GM18519 (cell line): ENCODE measurements around the gene NRCAM.

Experiments
- ATAC-seq: cut with Tn5 transposase; IDR thresholded peaks from one replicate; pipeline ENCODE4 v1.9.1; 2021; ENCODE audit warnings: mild to moderate bottlenecking, moderate library complexity; ENCODE audit not compliant: unreplicated experiment, low FRiP score

NRCAM gene

DNA sequence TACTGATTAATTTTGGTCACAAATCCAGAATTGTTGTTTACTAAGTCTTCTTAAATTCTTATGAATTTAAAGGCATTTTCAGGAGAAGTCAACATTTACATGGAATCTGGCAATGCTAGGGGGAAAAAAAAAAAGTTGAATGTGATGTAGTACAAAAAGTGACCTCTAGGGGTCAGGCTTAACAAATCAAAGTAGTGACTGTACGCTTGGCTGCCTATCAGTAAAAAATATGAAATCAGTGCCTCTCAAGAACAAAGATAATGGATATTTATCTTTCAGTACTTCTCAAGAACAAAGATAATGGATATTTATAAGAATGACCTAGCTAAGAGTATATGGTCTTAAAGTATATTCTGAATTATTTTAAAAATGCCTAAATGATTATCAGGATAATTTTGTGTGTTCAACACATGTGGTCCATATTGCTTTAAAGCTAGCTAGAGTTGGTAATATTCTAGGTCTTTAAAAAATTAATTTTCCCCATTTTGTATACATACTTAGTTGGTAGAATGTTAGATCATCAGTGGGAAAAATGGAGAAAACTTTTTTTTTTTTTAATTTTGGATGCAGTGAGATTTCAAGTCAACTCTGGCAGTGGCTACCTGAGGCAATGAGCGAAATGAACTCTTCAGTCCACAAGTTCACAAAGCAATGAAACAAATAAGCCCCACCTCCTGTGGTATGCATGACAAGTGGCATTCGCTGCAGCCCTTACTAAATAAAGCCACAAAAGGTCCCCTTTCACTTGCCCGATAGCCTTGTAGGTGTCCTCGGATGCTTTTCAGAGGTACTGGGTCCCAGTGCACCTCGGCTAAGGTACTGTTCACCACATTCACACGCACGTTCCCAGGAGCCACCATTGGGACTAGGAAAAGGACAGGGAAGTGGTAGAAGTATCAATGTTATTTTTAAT, 274.9 kb downstream of the NRCAM start:
- ATAC-seq: no peak

- no peak for ATAC-seq
These were observed 277.8 kb downstream of the NRCAM start for GRCh38 chr7:108178398-108178797.

GRCh38 chr7:108171164-108171563, 285.1 kb downstream of the NRCAM start:
- no peak for ATAC-seq

DNA sequence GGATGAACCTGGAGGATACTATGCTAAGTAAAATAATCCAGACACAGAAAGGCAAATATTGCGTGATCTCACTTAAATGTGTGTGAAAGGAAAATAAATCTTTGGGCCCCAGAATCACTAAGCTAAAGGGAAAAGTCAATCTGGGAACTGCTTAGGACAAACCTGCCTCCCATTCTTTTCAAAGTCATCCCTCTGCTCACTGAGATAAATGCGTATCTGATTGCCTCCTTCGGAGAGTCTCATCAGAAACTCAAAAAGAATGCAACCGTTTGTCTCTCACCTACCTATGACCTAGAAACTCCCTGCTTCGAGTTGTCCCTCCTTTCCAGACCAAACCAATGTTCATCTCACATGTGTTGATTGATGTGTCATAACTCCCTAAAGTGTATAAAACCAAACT, 286.0 kb downstream of the NRCAM start:
- no peak for ATAC-seq

GRCh38 chr7:108167460-108167859, 288.8 kb downstream of the NRCAM start:
- no peak for ATAC-seq

DNA sequence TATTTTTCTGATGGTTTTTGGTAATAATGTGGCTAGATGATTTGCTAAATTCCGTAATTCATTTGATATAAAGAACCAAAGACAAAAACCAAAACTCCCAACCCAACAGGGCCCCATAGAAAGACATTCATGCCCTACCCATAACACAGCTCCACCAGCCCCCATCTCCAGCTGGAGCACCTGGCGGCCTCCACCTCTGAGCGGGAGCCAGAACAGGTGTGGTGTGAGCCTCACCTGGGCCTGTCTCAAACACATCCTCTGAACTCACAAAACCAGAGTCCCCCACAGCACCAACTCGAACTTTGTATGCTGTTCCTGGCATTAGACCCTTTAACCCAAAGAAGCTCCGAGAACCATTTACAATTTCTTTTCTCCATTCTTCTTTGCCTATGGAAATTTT, 289.5 kb downstream of the NRCAM start:
- no peak for ATAC-seq

DNA sequence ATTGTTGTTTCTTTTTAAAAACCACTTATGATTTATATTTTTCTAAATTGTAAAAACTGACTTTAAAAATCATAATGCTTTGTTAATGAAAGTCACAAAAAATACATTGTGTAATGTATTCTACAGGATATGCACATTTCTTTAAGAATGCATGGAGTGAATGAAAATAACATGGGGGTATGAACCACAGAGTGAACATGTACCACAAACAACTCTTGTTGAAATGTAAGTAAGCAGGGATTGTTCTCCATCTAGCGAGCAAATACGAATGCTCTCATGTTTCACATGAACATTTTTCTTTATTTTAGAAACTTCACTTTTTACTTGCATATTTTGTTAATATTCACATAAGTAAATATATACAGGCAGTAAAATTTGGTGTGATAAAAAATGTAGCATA, 290.5 kb downstream of the NRCAM start:
- ATAC-seq: no peak

DNA sequence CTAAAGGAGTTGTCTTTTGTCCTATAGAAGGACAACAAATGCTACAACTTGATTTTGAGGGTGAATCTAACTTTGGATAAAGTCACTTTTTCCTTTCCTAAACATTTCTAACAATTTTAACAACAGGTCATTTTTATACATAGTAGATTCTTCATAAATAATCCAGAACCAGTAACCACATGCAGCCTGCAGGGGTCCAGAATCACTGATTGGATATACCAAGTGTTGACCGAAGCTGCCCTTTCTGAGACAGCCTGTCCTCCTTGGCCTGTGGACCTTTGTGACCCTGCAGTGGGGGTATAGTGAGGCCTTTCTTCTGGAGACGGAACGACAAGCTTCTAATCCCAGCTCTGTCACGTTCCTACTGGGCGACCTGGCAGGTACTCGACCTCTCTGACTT, 291.3 kb downstream of the NRCAM start:
- ATAC-seq: no peak

GRCh38 chr7:108164342-108164741, 291.9 kb downstream of the NRCAM start:
- ATAC-seq: no peak

GRCh38 chr7:108158776-108159175, 297.5 kb downstream of the NRCAM start:
- no peak for ATAC-seq

DNA sequence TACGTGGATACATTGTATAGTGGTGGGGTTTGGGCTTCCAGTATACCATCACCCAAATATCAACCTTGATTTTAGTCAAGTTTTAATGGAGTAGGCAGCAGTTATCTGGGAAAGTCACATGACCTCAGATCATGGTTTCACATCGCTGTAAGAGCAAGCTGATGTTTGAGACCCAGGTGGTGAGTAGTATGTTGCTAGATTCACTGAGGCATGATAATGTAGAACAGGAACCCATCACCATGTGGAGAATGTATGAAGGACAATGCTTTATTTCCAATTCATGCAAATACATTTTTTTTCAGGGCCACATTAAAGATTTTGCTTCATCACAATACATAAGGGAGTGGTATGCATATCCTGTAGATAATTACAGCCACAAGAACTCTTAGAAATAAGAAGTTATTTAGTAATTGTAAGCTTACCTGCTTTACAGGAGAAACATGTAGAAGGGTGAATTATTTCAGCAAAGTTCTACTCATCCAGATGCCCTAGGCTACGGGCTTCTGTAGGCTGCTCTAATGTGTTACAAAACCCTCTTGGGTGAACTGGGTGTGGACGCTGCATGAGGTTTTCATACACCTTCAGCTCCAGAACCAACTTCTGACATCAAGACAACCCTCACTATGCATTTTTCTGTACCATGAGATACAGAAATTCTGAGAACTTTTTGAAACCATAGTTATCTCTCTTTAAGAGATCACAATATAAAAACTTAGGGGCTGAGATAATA, 298.5 kb downstream of the NRCAM start:
- ATAC-seq: no peak

- no peak for ATAC-seq
These were observed 299.2 kb downstream of the NRCAM start for GRCh38 chr7:108156897-108157605.

DNA sequence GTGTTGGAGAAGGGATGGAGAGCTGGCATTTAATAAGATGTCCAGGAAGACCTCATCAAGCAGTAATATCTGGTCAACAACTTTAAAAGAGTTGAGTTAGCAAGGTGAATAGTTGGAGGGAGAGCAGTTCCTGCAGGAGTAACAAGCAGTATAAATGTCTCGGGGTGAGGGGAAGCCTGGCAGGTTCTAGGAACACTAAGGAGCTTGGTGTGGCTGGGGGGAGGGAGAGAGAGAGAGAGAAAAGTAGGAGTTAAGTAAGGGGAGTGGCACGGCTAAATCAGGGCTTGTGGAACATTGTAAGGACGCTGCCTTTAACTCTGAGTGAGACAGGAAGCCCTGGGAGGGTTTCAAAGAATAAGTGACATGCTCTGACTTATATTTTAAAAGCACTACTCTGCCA, 304.0 kb downstream of the NRCAM start:
- ATAC-seq: no peak

DNA sequence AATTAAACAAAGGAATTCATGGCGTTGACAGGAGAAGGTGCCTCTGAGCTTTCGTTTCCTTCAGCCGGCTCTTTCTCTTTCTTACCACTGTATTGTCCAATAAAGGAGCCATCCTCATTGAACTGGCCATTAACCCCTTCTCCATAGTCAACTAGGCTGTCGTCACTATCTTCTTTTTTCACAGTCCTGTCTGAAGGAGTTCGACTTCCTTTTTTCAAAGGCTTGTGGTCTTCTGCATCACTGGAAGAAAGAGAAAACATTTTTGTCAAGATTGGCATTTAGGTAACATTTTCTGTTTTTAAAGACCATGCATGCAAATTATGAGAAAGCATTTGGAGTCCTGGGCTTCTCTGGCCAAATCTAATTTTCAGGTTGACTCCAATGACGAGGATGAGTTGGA, 306.3 kb downstream of the NRCAM start:
- ATAC-seq: no peak

GRCh38 chr7:108149119-108149518, 307.1 kb downstream of the NRCAM start:
- ATAC-seq: no peak

DNA sequence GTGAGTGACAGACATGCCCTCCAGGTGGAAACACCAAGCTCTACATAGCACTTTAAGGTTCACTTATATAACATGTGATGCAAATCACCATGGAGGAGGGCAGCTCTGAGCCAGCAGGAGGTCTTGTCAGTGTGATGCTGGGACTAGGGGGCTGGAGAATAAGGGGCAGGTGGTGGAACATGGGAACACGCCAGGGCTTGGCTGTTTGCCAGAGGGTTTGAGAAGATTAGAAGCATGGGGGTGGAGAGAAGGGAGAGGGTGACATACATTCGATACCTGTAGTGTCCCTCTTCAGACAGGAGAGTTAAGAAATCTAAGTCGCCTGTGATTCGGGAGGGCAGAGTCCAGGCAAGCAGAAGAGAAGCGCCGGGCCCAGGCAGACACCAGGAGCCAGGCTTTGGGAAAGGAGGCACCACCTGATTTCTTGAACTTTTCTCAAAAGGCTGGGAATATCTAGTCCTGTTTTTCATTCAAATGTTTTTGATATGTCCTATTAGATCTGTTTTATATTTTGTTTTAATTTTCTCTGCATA, 309.1 kb downstream of the NRCAM start:
- ATAC-seq: no peak

- ATAC-seq: no peak
These were observed 310.0 kb downstream of the NRCAM start for GRCh38 chr7:108146070-108146842.

GRCh38 chr7:108145401-108145800, 310.8 kb downstream of the NRCAM start:
- no peak for ATAC-seq

DNA sequence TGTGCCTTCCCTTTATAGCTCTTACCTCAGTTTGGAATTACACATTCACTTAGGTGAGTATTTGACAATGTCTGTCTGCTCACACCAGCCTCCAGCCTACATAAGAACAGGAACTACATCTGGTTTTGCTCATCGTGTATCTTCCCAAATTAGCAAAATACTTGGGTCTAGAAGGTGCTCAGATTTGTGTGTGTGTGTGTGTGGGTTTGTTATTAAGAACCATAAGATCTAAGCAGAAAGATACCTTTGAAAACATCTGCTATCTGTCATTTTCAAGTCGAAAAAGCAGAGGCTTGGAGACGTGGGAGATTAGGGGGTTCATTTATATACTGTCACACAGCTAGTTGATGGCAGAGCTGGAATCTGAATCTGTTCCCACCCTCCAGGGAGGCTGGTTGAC, 311.3 kb downstream of the NRCAM start:
- no peak for ATAC-seq
